GM23338 (cell line): ENCODE results near the gene TTC31. TPM values are rescaled to one million over a fixed set of nuclear protein-coding genes. Genes with fewer than 3 reads are reported as not detected.
A peak's percentile ranks its signal among the peaks of the same experiment; 100 is the strongest.

Experiments
- ATAC-seq: fragments of 200-7000 bp; cut with Tn5 transposase; 3 replicates; pipeline ENCODE4 v1.9.1; 2020
- DNase-seq: peaks from one replicate; pipeline ENCODE4 v3.0.0-alpha.2; 2015; ENCODE audit warnings: low spot score
- H2AFZ ChIP-seq: fragments of 200-600 bp; sonication (generic); 2 replicates; pipeline ENCODE4 v1.8.0; 2016; ENCODE audit warnings: antibody characterized with exemption, mild to moderate bottlenecking, moderate library complexity
- H3F3A ChIP-seq: fragments of 200-600 bp; sonication (generic); replicated peaks from 2 replicates; pipeline ENCODE4 v1.8.0; 2017; ENCODE audit warnings: antibody characterized with exemption, mixed run types, low read depth
- H3K27ac ChIP-seq: fragments of 200-600 bp; sonication (generic); 2 replicates; pipeline ENCODE4 v1.6.1; 2016; ENCODE audit warnings: low read depth
- H3K27me3 ChIP-seq: fragments of 200-600 bp; sonication (generic); 2 replicates; pipeline ENCODE4 v1.8.0; 2016; ENCODE audit warnings: mild to moderate bottlenecking, mixed run types, moderate library complexity; ENCODE audit not compliant: insufficient read depth
- H3K36me3 ChIP-seq: fragments of 200-600 bp; sonication (generic); 2 replicates; pipeline ENCODE4 v1.8.0; 2016; ENCODE audit warnings: mild to moderate bottlenecking; ENCODE audit not compliant: insufficient read depth
- H3K4me1 ChIP-seq: fragments of 200-600 bp; sonication (generic); 2 replicates; pipeline ENCODE4 v1.8.0; 2016; ENCODE audit warnings: mild to moderate bottlenecking, moderate library complexity; ENCODE audit not compliant: insufficient read depth
- H3K4me2 ChIP-seq: fragments of 200-600 bp; sonication (generic); 2 replicates; pipeline ENCODE4 v1.7.1; 2017; ENCODE audit warnings: mixed run types
- H3K4me3 ChIP-seq: fragments of 200-600 bp; sonication (generic); 2 replicates; pipeline ENCODE4 v1.6.1; 2016; ENCODE audit warnings: mixed run types
- H3K79me2 ChIP-seq: fragments of 200-600 bp; sonication (generic); replicated peaks from 2 replicates; pipeline ENCODE4 v1.8.0; 2017; ENCODE audit warnings: mild to moderate bottlenecking; ENCODE audit not compliant: insufficient read depth
- H3K9me2 ChIP-seq: fragments of 200-600 bp; sonication (generic); 2 replicates; pipeline ENCODE4 v1.8.0; 2017; ENCODE audit not compliant: insufficient read depth
- H4K20me1 ChIP-seq: fragments of 200-600 bp; sonication (generic); replicated peaks from 2 replicates; pipeline ENCODE4 v1.8.0; 2017; ENCODE audit warnings: mild to moderate bottlenecking; ENCODE audit not compliant: insufficient read depth
- H3K27ac Mint-ChIP-seq: 2 replicates; pipeline ENCODE4 v1.8.0; 2020; ENCODE audit warnings: inconsistent platforms, mild to moderate bottlenecking, moderate library complexity, mixed read lengths
- H3K27me3 Mint-ChIP-seq: 3 replicates; pipeline ENCODE4 v1.8.0; 2022; ENCODE audit warnings: low read depth, mild to moderate bottlenecking, moderate library complexity, mixed read lengths, inconsistent platforms; ENCODE audit not compliant: insufficient read depth, poor library complexity
- H3K36me3 Mint-ChIP-seq: 3 replicates; pipeline ENCODE4 v1.8.0; 2021; ENCODE audit warnings: low read depth, mild to moderate bottlenecking, inconsistent platforms, moderate library complexity, mixed read lengths
- H3K4me1 Mint-ChIP-seq: 3 replicates; pipeline ENCODE4 v1.8.0; 2020; ENCODE audit warnings: mild to moderate bottlenecking, inconsistent platforms, mixed read lengths
- H3K4me3 Mint-ChIP-seq: 3 replicates; pipeline ENCODE4 v1.8.0; 2021; ENCODE audit warnings: moderate library complexity, mild to moderate bottlenecking, inconsistent platforms, mixed read lengths
- H3K9me3 Mint-ChIP-seq: 3 replicates; pipeline ENCODE4 v1.8.0; 2020; ENCODE audit warnings: moderate library complexity, mild to moderate bottlenecking, inconsistent platforms, mixed read lengths
- EZH2 ChIP-seq: fragments of 200-600 bp; sonication (generic); IDR thresholded peaks from one replicate; pipeline ENCODE4 v1.8.0; 2017; ENCODE audit warnings: antibody characterized with exemption, mild to moderate bottlenecking, low read depth; ENCODE audit not compliant: unreplicated experiment
- EZH2phosphoT487 ChIP-seq: fragments of 200-600 bp; sonication (generic); IDR thresholded peaks from one replicate; pipeline ENCODE4 v1.8.1; 2018; ENCODE audit warnings: antibody characterized with exemption; ENCODE audit not compliant: unreplicated experiment
- NANOG ChIP-seq: IDR thresholded peaks from 2 replicates; pipeline ENCODE4 v1.6.1; 2016; ENCODE audit warnings: antibody characterized with exemption, borderline replicate concordance
- POLR2AphosphoS5 ChIP-seq: IDR thresholded peaks from 2 replicates; pipeline ENCODE4 v1.6.1; 2016; ENCODE audit warnings: antibody characterized with exemption, low read depth
- ZNF462 ChIP-seq: fragments of 250-450 bp; sonication (Bioruptor Pico); IDR thresholded peaks from 2 replicates; pipeline ENCODE4 v1.5.0; 2020; ENCODE audit warnings: mild to moderate bottlenecking, moderate library complexity
- polyA plus RNA-seq: library from polyadenylated mRNA; unstranded; fragments of >200 nt; fragmentation: Nextera tagmentation; extraction: Ambion mirVana; gene quantifications from 2 replicates; pipeline ENCODE4 v1.2.1, GENCODE V29; 2016
- total RNA-seq: library from RNA; depleted of rRNA; stranded (reverse); fragments of >200 nt; shearing (Covaris generic); gene quantifications from 2 replicates; pipeline ENCODE4 v1.2.3, GENCODE V29; 2014

TTC31 gene
- total and polyA plus RNA-seq, 2 experiments from 2014 or later: 15.8 to 29.2 TPM

GRCh38 chr2:74503506-74504475 lies 20.9 kb downstream of the TTC31 start:
- H3K36me3 ChIP-seq: peaks cover 7% of the 10 kb centered on the region; the same call in 1 of the 2 replicates
- peak; percentile 54 for DNase-seq
- no peaks in the 10 kb centered on the region for H3K9me2 ChIP-seq
- TF ChIP-seq NANOG (no peak), EZH2 (peak; percentile 93), EZH2phosphoT487 (peak; percentile 52), ZNF462 (CRISPR knock-in tag) (no peak), POLR2AphosphoS5 (peak; percentile 9; the same call in 1 of the 2 replicates)
- ATAC-seq: no peak
- peaks cover 48% of the 10 kb centered on the region for H3K4me1 ChIP-seq
- H2AFZ ChIP-seq: peak overlapping the region; percentile 96
- peaks cover 11% of the 10 kb centered on the region for H4K20me1 ChIP-seq
- peaks cover 92% of the 10 kb centered on the region for H3K27me3 ChIP-seq
- H3K4me2 ChIP-seq: peak overlapping the region; percentile 95
- Mint-ChIP-seq H3K4me3 (peak overlapping the region; percentile 86), H3K27me3 (peaks cover 97% of the 10 kb centered on the region), H3K27ac (no peak overlapping the region), H3K9me3 (no peaks in the 10 kb centered on the region; the same call in 1 of the 3 replicates), H3K36me3 (peaks cover 28% of the 10 kb centered on the region), H3K4me1 (peaks cover 57% of the 10 kb centered on the region)
- H3K79me2 ChIP-seq: peaks cover 8% of the 10 kb centered on the region
- no peak overlapping the region for H3K27ac ChIP-seq
- H3K4me3 ChIP-seq: peak overlapping the region; percentile 71
- H3F3A ChIP-seq: peaks cover 32% of the 10 kb centered on the region
